LNCaP clone FGC (cell line): Measurements from ENCODE around the gene FZD4.
"Not testable (repeated sequence)": the region's sequence is repeated elsewhere in the genome, so short reads cannot be mapped to it uniquely, and the experiment has no call there.

Experiments used
- DNase-seq: peaks from one replicate; pipeline ENCODE4 v3.0.0-alpha.2; 2011; ENCODE audit warnings: low read depth
- H3K4me3 ChIP-seq: 2 replicates; pipeline ENCODE4 v1.5.1; 2011; ENCODE audit warnings: mild to moderate bottlenecking, low read depth, low read length, control low read depth
- CTCF ChIP-seq: IDR thresholded peaks from 2 replicates; pipeline ENCODE4 v1.5.1; 2012; ENCODE audit warnings: mild to moderate bottlenecking; ENCODE audit not compliant: control insufficient read depth, insufficient read depth; ENCODE audit errors: extremely low read depth

FZD4 gene

GRCh38 chr11:86941077-86941870, 13.9 kb downstream of the FZD4 start:
- no peak for DNase-seq
- TF ChIP-seq CTCF: no peak
- no peak overlapping the region for H3K4me3 ChIP-seq

GRCh38 chr11:86940122-86940777, 14.9 kb downstream of the FZD4 start:
- no peak overlapping the region for H3K4me3 ChIP-seq
- DNase-seq: no peak
- no peak for TF ChIP-seq CTCF

GRCh38 chr11:86938900-86939880, 16.0 kb downstream of the FZD4 start:
- peak; percentile 32 for DNase-seq
- TF ChIP-seq CTCF: peak; percentile 65
- H3K4me3 ChIP-seq: no peak overlapping the region

GRCh38 chr11:86938203-86938899, 16.8 kb downstream of the FZD4 start:
- H3K4me3 ChIP-seq: no peak overlapping the region
- no peak for DNase-seq
- no peak for TF ChIP-seq CTCF

- DNase-seq, H3K4me3 ChIP-seq: not testable (repeated sequence)
These were observed 17.9 kb downstream of the FZD4 start for GRCh38 chr11:86937193-86937806.

- DNase-seq: peak; percentile 91
- H3K4me3 ChIP-seq: no peak overlapping the region
- no peak for TF ChIP-seq CTCF
These were observed 20.1 kb downstream of the FZD4 start for GRCh38 chr11:86934926-86935579.
